Cortex of kidney (tissue), 1 donor: Measurements from ENCODE around the gene BTN3A1.
"Not testable (repeated sequence)": the region's sequence is repeated elsewhere in the genome, so short reads cannot be mapped to it uniquely, and the experiment has no call there.

Experiments
- DNase-seq: peaks from one replicate; lab custom pipeline; 2025; lab: John Stamatoyannopoulos, UW

BTN3A1 gene

GRCh38 chr6:26441977-26442376 is 39.9 kb downstream of the BTN3A1 start:
- no peak for DNase-seq

GRCh38 chr6:26445934-26446667 is 44.0 kb downstream of the BTN3A1 start:
- DNase-seq = no peak

GRCh38 chr6:26447257-26447656 is 45.2 kb downstream of the BTN3A1 start:
- DNase-seq = no peak

GRCh38 chr6:26450240-26450639 is 48.2 kb downstream of the BTN3A1 start:
- no peak for DNase-seq

- DNase-seq = no peak
Observed at GRCh38 chr6:26452631-26453235, 50.7 kb downstream of the BTN3A1 start.

- DNase-seq = no peak
Observed at GRCh38 chr6:26454631-26455030, 52.6 kb downstream of the BTN3A1 start.

- DNase-seq = no peak
Observed at GRCh38 chr6:26455357-26455970, 53.4 kb downstream of the BTN3A1 start.

GRCh38 chr6:26457264-26457805 is 55.3 kb downstream of the BTN3A1 start:
- DNase-seq = no peak

- DNase-seq = no peak
Observed at GRCh38 chr6:26457806-26458688, 56.0 kb downstream of the BTN3A1 start, which contains the start of gene BTN2A1. Gene BTN2A1 (plus strand): TSS chr6:26457955. CDS start chr6:26458637, 682 bp downstream.

- no peak for DNase-seq
Observed at GRCh38 chr6:26459023-26459810, 57.1 kb downstream of the BTN3A1 start.

- not testable (repeated sequence) for DNase-seq
Observed at GRCh38 chr6:26461353-26461752, 59.3 kb downstream of the BTN3A1 start.

- no peak for DNase-seq
Observed at GRCh38 chr6:26464014-26464413, 61.9 kb downstream of the BTN3A1 start.

GRCh38 chr6:26464416-26465131 is 62.5 kb downstream of the BTN3A1 start:
- DNase-seq = no peak
